Erythroblast (primary cell): Measurements from ENCODE around the gene LRBA.

ENCODE experiments used
- GATA1 ChIP-seq: IDR thresholded peaks from 2 replicates; pipeline ENCODE4 v1.6.1; 2011; ENCODE audit warnings: low read depth, mild to moderate bottlenecking, control low read depth, low read length, moderate library complexity
- POLR2A ChIP-seq: IDR thresholded peaks from 2 replicates; pipeline ENCODE4 v1.6.1; 2011; ENCODE audit warnings: mild to moderate bottlenecking, low read length

DNA sequence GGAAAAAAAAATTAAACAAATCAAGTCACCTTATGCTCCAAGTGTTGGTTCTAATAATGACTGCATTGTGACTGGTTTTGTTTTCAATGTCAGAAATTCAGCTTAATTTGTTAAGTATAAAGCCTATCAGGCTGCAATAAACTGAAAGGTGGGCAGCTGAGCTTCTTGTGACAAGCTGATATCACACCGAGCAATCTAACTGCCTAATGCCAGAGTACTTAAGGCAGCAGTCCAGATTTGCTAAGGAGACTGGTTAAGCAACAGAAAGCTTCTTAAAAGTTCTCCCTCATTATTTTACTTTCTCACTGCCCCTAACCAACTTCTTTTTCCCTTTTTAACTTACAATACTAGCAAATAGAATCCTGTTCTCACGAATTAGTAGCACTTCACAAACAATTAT is 232.2 kb downstream of the LRBA start:
- TF ChIP-seq POLR2A (no peak), GATA1 (no peak)
